Measurements from ENCODE around the gene MRPS26. TPM values are rescaled to one million over a fixed set of nuclear protein-coding genes. Genes with fewer than 3 reads are reported as not detected.
A peak's percentile ranks its signal among the peaks of the same experiment; 100 is the strongest.
"Not testable (repeated sequence)": the region's sequence is repeated elsewhere in the genome, so short reads cannot be mapped to it uniquely, and the experiment has no call there.

The MRPS26 gene
- total RNA-seq, 1 experiment from 2014 or later: 84.3 TPM

DNA sequence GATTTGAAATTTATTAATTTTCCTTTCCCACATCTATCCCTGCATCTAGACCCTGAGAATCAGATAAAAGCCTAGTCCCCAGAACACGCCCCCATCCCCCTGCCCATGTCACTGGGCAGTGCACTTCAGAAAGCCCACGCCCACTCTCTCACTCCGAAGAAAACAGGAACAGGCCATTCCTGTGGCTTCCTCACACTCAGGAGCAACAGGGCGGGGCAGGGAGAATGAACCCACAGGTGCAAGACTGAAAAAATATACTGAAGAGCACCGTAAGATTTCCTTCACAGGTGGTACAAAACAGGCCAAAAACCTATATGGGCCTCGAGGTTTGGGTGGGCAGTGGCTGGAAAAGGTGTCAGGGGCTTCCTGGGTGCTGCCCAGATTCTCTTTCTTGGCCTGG, 29.0 kb downstream of the MRPS26 start:
- ATAC-seq (peak; percentile 59), DNase-seq (ENCODE audit: low read depth, low spot score) (no peak)
- Histone ChIP-seq H3K27ac (ENCODE audit: low read depth, low read length) (no peak overlapping the region), H3K9me2 (ENCODE audit: insufficient read depth) (no peaks in the 10 kb centered on the region), H2AFZ (ENCODE audit: low read depth, low read length, poor library complexity, severe bottlenecking) (no peak overlapping the region), H4K20me1 (ENCODE audit: insufficient read depth) (no peaks in the 10 kb centered on the region), H3K4me3 (replicated peaks in 1 of 2; ENCODE audit: low read depth in 1 of 2, low read length in 2 of 2) (no peak overlapping the region), H3K9ac (ENCODE audit: low read length) (no peak overlapping the region), H3K27me3 (ENCODE audit: insufficient read depth, low read length) (no peaks in the 10 kb centered on the region), H3K4me1 (ENCODE audit: control insufficient read depth in 1 of 2, insufficient read depth in 2 of 2, low read length in 2 of 2) (peaks cover 9 to 10% of the 10 kb centered on the region in 2 experiments; a peak in 3 of 4 replicates), H3K4me2 (ENCODE audit: low read length) (peak overlapping the region; percentile 54), H3K9me3 (ENCODE audit: control insufficient read depth in 1 of 2, insufficient read depth in 1 of 2, low read depth in 1 of 2, low read length in 2 of 2) (no peaks in the 10 kb centered on the region), H3K79me2 (ENCODE audit: insufficient read depth, low read length) (no peaks in the 10 kb centered on the region), H3K36me3 (ENCODE audit: control insufficient read depth in 1 of 2, insufficient read depth in 2 of 2, low read length in 2 of 2) (no peaks in the 10 kb centered on the region)
- CTCF ChIA-PET: interaction anchor here (0.8 kb wide), 1 partner anchor 21 kb away, joined by 3 read pairs; no protein-coding TSS in a partner anchor
- RAD21 ChIA-PET (ENCODE audit: low non-redundant PET in 1 of 2, low total read pairs in 2 of 2, uncharacterized antibody in 2 of 2, unreplicated experiment in 2 of 2): no interaction called here
- no TSS peak for BruUV-seq (replicated peaks)
- TF ChIP-seq EGR1 (IDR thresholded peaks at IDR 0.05; ENCODE audit: low read depth): peak; percentile 25; the same call in 1 of the 2 replicates
- no peak for TF ChIP-seq TCF7L2 (IDR thresholded peaks at IDR 0.05; ENCODE audit: borderline replicate concordance, extremely low read depth, insufficient read depth, insufficient read length)
- intact Hi-C loops (cut with micrococcal nuclease): no loop called here
- POLR2A ChIA-PET: no interaction called here

- H3K9ac ChIP-seq (ENCODE audit: low read length); H3K27ac ChIP-seq (ENCODE audit: low read depth, low read length); DNase-seq (ENCODE audit: low read depth, low spot score); POLR2A ChIA-PET; H3K79me2 ChIP-seq (ENCODE audit: insufficient read depth, low read length); BruUV-seq (replicated peaks); ATAC-seq; intact Hi-C loops (cut with micrococcal nuclease); H3K4me3 ChIP-seq (replicated peaks in 1 of 2; ENCODE audit: low read depth in 1 of 2, low read length in 2 of 2); H4K20me1 ChIP-seq (ENCODE audit: insufficient read depth); H3K9me2 ChIP-seq (ENCODE audit: insufficient read depth); RAD21 ChIA-PET (ENCODE audit: low non-redundant PET in 1 of 2, low total read pairs in 2 of 2, uncharacterized antibody in 2 of 2, unreplicated experiment in 2 of 2); H3K27me3 ChIP-seq (ENCODE audit: insufficient read depth, low read length); H3K36me3 ChIP-seq (ENCODE audit: control insufficient read depth in 1 of 2, insufficient read depth in 2 of 2, low read length in 2 of 2); H2AFZ ChIP-seq (ENCODE audit: low read depth, low read length, poor library complexity, severe bottlenecking); H3K9me3 ChIP-seq (ENCODE audit: control insufficient read depth in 1 of 2, insufficient read depth in 1 of 2, low read depth in 1 of 2, low read length in 2 of 2); CTCF ChIA-PET: not testable (repeated sequence)
- peak overlapping the region; percentile 54; the same call in 1 of the 2 replicates for H3K4me2 ChIP-seq (ENCODE audit: low read length)
- H3K4me1 ChIP-seq (ENCODE audit: control insufficient read depth in 1 of 2, insufficient read depth in 2 of 2, low read length in 2 of 2): peaks cover 9 to 10% of the 10 kb centered on the region in 2 experiments; a peak in 3 of 4 replicates
These were observed 29.5 kb downstream of the MRPS26 start for GRCh38 chr20:3075315-3075714.

Data from HCT116 (cell line).